ENCODE results near the gene PTPRN2. TPM values are rescaled to one million over a fixed set of nuclear protein-coding genes. Genes with fewer than 3 reads are reported as not detected.

PTPRN2 gene
- total and polyA plus RNA-seq, 2 of the 13 experiments (the other 11 are each of a cell fraction or from before 2014, with no cell fraction given), result 2.5 to 24.2 TPM

GRCh38 chr7:158527038-158527437 is 60.6 kb downstream of the PTPRN2 start:
- TF ChIP-seq HES4 (CRISPR knock-in tag; IDR thresholded peaks at IDR 0.05; ENCODE audit: borderline replicate concordance) (no peak), HOXD1 (CRISPR knock-in tag; IDR thresholded peaks at IDR 0.05) (no peak), ZNF589 (CRISPR knock-in tag; conservative IDR thresholded peaks at IDR 0.05) (no peak), MED8 (CRISPR knock-in tag; IDR thresholded peaks at IDR 0.05; ENCODE audit: insufficient replicate concordance) (no peak), RARG (CRISPR knock-in tag; IDR thresholded peaks at IDR 0.05; ENCODE audit: low read depth) (no peak), HDAC6 (IDR thresholded peaks at IDR 0.05; ENCODE audit: low read depth, low read length) (no peak), ZNF136 (CRISPR knock-in tag; IDR thresholded peaks at IDR 0.05; ENCODE audit: low read depth) (no peak), YEATS2 (CRISPR knock-in tag; IDR thresholded peaks at IDR 0.05; ENCODE audit: borderline replicate concordance) (no peak), IKZF1 (IDR thresholded peaks at IDR 0.05) (no peak), AHR (CRISPR knock-in tag; IDR thresholded peaks at IDR 0.05) (no peak)
- TF ChIP-seq, protein P1, sequence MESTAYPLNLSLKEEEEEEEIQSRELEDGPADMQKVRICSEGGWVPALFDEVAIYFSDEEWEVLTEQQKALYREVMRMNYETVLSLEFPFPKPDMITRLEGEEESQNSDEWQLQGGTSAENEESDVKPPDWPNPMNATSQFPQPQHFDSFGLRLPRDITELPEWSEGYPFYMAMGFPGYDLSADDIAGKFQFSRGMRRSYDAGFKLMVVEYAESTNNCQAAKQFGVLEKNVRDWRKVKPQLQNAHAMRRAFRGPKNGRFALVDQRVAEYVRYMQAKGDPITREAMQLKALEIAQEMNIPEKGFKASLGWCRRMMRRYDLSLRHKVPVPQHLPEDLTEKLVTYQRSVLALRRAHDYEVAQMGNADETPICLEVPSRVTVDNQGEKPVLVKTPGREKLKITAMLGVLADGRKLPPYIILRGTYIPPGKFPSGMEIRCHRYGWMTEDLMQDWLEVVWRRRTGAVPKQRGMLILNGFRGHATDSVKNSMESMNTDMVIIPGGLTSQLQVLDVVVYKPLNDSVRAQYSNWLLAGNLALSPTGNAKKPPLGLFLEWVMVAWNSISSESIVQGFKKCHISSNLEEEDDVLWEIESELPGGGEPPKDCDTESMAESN (CRISPR knock-in tag; conservative IDR thresholded peaks at IDR 0.05), result no peak
- TF ChIP-seq, protein P2, sequence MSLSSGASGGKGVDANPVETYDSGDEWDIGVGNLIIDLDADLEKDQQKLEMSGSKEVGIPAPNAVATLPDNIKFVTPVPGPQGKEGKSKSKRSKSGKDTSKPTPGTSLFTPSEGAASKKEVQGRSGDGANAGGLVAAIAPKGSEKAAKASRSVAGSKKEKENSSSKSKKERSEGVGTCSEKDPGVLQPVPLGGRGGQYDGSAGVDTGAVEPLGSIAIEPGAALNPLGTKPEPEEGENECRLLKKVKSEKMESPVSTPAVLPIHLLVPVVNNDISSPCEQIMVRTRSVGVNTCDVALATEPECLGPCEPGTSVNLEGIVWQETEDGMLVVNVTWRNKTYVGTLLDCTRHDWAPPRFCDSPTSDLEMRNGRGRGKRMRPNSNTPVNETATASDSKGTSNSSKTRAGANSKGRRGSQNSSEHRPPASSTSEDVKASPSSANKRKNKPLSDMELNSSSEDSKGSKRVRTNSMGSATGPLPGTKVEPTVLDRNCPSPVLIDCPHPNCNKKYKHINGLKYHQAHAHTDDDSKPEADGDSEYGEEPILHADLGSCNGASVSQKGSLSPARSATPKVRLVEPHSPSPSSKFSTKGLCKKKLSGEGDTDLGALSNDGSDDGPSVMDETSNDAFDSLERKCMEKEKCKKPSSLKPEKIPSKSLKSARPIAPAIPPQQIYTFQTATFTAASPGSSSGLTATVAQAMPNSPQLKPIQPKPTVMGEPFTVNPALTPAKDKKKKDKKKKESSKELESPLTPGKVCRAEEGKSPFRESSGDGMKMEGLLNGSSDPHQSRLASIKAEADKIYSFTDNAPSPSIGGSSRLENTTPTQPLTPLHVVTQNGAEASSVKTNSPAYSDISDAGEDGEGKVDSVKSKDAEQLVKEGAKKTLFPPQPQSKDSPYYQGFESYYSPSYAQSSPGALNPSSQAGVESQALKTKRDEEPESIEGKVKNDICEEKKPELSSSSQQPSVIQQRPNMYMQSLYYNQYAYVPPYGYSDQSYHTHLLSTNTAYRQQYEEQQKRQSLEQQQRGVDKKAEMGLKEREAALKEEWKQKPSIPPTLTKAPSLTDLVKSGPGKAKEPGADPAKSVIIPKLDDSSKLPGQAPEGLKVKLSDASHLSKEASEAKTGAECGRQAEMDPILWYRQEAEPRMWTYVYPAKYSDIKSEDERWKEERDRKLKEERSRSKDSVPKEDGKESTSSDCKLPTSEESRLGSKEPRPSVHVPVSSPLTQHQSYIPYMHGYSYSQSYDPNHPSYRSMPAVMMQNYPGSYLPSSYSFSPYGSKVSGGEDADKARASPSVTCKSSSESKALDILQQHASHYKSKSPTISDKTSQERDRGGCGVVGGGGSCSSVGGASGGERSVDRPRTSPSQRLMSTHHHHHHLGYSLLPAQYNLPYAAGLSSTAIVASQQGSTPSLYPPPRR (CRISPR knock-in tag; IDR thresholded peaks at IDR 0.05; ENCODE audit: borderline replicate concordance), result no peak
- H4K20me1 ChIP-seq (ENCODE audit: insufficient read depth, low read length), result peaks cover 88% of the 10 kb centered on the region
- FAIRE-seq (no peak), ATAC-seq (no peak), DNase-seq (ENCODE audit: low spot score) (no peak)
- BruUV-seq (replicated peaks), result no TSS peak
- peaks cover 16% of the 10 kb centered on the region for H3K79me2 ChIP-seq (ENCODE audit: insufficient read depth, low read length)
- ChIA-PET CTCF (ENCODE audit: low intra/inter-chr PET ratio, low total read pairs) (no interaction called here), POLR2A (no interaction called here)
- in situ Hi-C loops (cut with HindIII; ENCODE audit: extremely low pct_ligation_motif_present, low pct_unique_long_range_greater_than_20kb), result no loop called here
- intact Hi-C loops (cut with micrococcal nuclease; ENCODE audit: unreplicated experiment), result no loop called here
- peaks cover 5 to 8% of the 10 kb centered on the region in 2 experiments; a peak in 4 of 5 replicates for H3K36me3 ChIP-seq (replicated peaks in 1 of 2; ENCODE audit: control insufficient read depth in 1 of 2, insufficient read depth in 2 of 2, low read length in 2 of 2)
- H2AFZ ChIP-seq (ENCODE audit: low read length), result no peak overlapping the region
- no peak overlapping the region for H3K27ac ChIP-seq (ENCODE audit: extremely low read length, insufficient read depth, low read length)
- no peak overlapping the region for H3K4me2 ChIP-seq (ENCODE audit: low read depth, low read length)
- H3K9me3 ChIP-seq (ENCODE audit: low read length), result no peaks in the 10 kb centered on the region
- H3K9ac ChIP-seq (ENCODE audit: insufficient read depth, low read depth, low read length), result no peak overlapping the region
- WGBS (ENCODE audit: low lambda C conversion rate), result 86% methylated on average over 12 of the region's 18 CpGs
- H3K4me1 ChIP-seq (ENCODE audit: insufficient read depth, low read length), result peaks cover 56% of the 10 kb centered on the region
- no peaks in the 10 kb centered on the region for H3K27me3 ChIP-seq (ENCODE audit: control insufficient read depth in 1 of 2, insufficient read depth in 2 of 2, low read length in 2 of 2)
- H3K4me3 ChIP-seq (replicated peaks in 1 of 3; ENCODE audit: insufficient read depth in 1 of 3, low read depth in 2 of 3, low read length in 3 of 3), result no peak overlapping the region
